ENCODE results near the gene AADAC. TPM values are rescaled to one million over a fixed set of nuclear protein-coding genes. Genes with fewer than 3 reads are reported as not detected.

AADAC gene
- total and polyA plus RNA-seq, 2 of the 13 experiments (the other 11 are each of a cell fraction or from before 2014, with no cell fraction given) = 0.87 to 1.5 TPM

DNA sequence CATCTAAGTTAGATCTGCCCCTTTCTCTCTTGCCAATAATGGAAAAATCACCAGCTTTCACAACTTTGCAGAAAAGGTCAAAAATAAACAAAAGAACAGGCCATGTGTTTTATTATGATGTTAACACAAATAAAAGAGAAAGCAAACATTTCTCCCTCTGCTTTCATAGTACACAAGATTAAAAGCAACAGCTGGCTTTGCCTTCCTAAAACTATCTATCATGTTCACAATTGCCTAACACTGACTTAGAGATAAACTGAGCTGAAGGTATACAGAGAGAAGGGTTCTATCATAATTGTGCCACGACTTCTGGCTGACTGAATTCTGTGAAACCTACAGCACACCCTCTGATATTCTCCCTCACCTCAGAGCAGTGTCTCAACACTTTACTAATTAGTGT, 29.4 kb downstream of the AADAC start:
- WGBS (ENCODE audit: low lambda C conversion rate) = 0% methylated on average over 1 of the region's 1 CpG

More for the DNA sequence above, 29.4 kb downstream of the AADAC start:
- TF ChIP-seq THAP7 (CRISPR knock-in tag; IDR thresholded peaks at IDR 0.05) = no peak
- no peak for TF ChIP-seq E2F1 (CRISPR knock-in tag; IDR thresholded peaks at IDR 0.05)
- no peak for TF ChIP-seq GLI4 (CRISPR knock-in tag; IDR thresholded peaks at IDR 0.05; ENCODE audit: borderline replicate concordance)
- TF ChIP-seq MAZ (IDR thresholded peaks at IDR 0.05; ENCODE audit: borderline replicate concordance, low read depth, low read length) = no peak
- no peak for TF ChIP-seq MAZ (CRISPR knock-in tag; IDR thresholded peaks at IDR 0.05; ENCODE audit: low read depth)
- TF ChIP-seq KMT2A (CRISPR knock-in tag; IDR thresholded peaks at IDR 0.05) = no peak
- no peak for TF ChIP-seq PHF20 (CRISPR knock-in tag; IDR thresholded peaks at IDR 0.05)
- no peak for TF ChIP-seq ZNF143 (CRISPR knock-in tag; IDR thresholded peaks at IDR 0.05)
- TF ChIP-seq SRSF4 (IDR thresholded peaks at IDR 0.05; ENCODE audit: low read depth, low read length, poor library complexity, severe bottlenecking) = no peak
- no peak for TF ChIP-seq ZNF839 (CRISPR knock-in tag; IDR thresholded peaks at IDR 0.05; ENCODE audit: borderline replicate concordance)
- TF ChIP-seq NR2F6 (IDR thresholded peaks at IDR 0.05) = no peak
- TF ChIP-seq NR2F6 (CRISPR knock-in tag; IDR thresholded peaks at IDR 0.05) = no peak
- no peak for TF ChIP-seq MXD4 (CRISPR knock-in tag; IDR thresholded peaks at IDR 0.05)
- TF ChIP-seq MIXL1 (CRISPR knock-in tag; IDR thresholded peaks at IDR 0.05) = no peak
- no peak for TF ChIP-seq FOXK2 (IDR thresholded peaks at IDR 0.05)
- no peak for TF ChIP-seq ZNF556 (CRISPR knock-in tag; IDR thresholded peaks at IDR 0.05; ENCODE audit: borderline replicate concordance)
- TF ChIP-seq NR2C2 (CRISPR knock-in tag; IDR thresholded peaks at IDR 0.05; ENCODE audit: borderline replicate concordance) = no peak
- H4K20me1 ChIP-seq (ENCODE audit: insufficient read depth, low read length) = no peaks in the 10 kb centered on the region
- no peak overlapping the region for H3K27ac ChIP-seq (ENCODE audit: extremely low read length, insufficient read depth, low read length)
- no peaks in the 10 kb centered on the region for H3K36me3 ChIP-seq (replicated peaks in 1 of 2; ENCODE audit: control insufficient read depth in 1 of 2, insufficient read depth in 2 of 2, low read length in 2 of 2)
- ChIA-PET POLR2A (no interaction called here), CTCF (ENCODE audit: low intra/inter-chr PET ratio, low total read pairs) (no interaction called here)
- ATAC-seq (no peak), DNase-seq (ENCODE audit: low spot score) (no peak), FAIRE-seq (no peak)
- H3K4me2 ChIP-seq (ENCODE audit: low read depth, low read length) = no peak overlapping the region
- in situ Hi-C loops (cut with HindIII; ENCODE audit: extremely low pct_ligation_motif_present, low pct_unique_long_range_greater_than_20kb) (loop anchor here (5.0 kb wide), 1 partner anchor 401 kb away; no protein-coding TSS in a partner anchor), intact Hi-C loops (cut with micrococcal nuclease; ENCODE audit: unreplicated experiment) (no loop called here)
- no peak overlapping the region for H2AFZ ChIP-seq (ENCODE audit: low read length)
- no TSS peak for BruUV-seq (replicated peaks)
- no peak overlapping the region for H3K4me3 ChIP-seq (replicated peaks in 1 of 3; ENCODE audit: insufficient read depth in 1 of 3, low read depth in 2 of 3, low read length in 3 of 3)
- H3K9ac ChIP-seq (ENCODE audit: insufficient read depth, low read depth, low read length) = no peak overlapping the region
- no peaks in the 10 kb centered on the region for H3K4me1 ChIP-seq (ENCODE audit: insufficient read depth, low read length)
- H3K9me3 ChIP-seq (ENCODE audit: low read length) = no peaks in the 10 kb centered on the region
- no peaks in the 10 kb centered on the region for H3K79me2 ChIP-seq (ENCODE audit: insufficient read depth, low read length)
- no peaks in the 10 kb centered on the region for H3K27me3 ChIP-seq (ENCODE audit: control insufficient read depth in 1 of 2, insufficient read depth in 2 of 2, low read length in 2 of 2)
